HL-60 (cell line): Measurements from ENCODE around the gene ACACB.

ENCODE experiments used
- GABPA ChIP-seq: IDR thresholded peaks from 2 replicates; pipeline ENCODE4 v1.6.1; 2012; ENCODE audit warnings: low read depth
- POLR2AphosphoS5 ChIP-seq: IDR thresholded peaks from 2 replicates; pipeline ENCODE4 v1.6.1; 2012; ENCODE audit warnings: low read depth
- SPI1 ChIP-seq: IDR thresholded peaks from 2 replicates; pipeline ENCODE4 v1.6.1; 2012; ENCODE audit warnings: low read depth, mild to moderate bottlenecking, borderline replicate concordance
- TF ChIP-seq, protein P1 (sequence below): IDR thresholded peaks from one replicate; pipeline ENCODE4 v1.5.1; 2011; ENCODE audit warnings: low read length, control low read depth, inconsistent platforms; ENCODE audit not compliant: insufficient read depth
- TF ChIP-seq, protein P2 (sequence below): IDR thresholded peaks from 2 replicates; pipeline ENCODE4 v1.6.1; 2012; ENCODE audit warnings: low read depth; ENCODE audit not compliant: insufficient replicate concordance

DNA sequence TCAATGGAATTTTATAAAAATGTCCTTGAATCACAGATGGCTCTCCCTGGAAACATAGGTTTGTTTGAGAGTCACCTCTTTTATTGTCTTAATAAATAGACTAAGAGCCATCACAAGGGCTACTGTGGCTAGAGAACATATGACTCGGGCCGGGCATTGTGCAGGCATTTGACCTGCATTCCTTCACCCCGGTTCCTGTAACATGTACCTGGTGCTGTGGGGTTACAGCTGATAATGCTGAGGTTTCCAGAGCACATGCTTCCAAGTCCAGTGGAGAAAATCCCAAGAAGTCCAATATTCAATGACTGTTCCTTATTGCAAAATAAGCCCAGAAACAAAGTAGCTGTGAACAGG lies 1.0 kb upstream of the ACACB start:
- TF ChIP-seq, protein P1, sequence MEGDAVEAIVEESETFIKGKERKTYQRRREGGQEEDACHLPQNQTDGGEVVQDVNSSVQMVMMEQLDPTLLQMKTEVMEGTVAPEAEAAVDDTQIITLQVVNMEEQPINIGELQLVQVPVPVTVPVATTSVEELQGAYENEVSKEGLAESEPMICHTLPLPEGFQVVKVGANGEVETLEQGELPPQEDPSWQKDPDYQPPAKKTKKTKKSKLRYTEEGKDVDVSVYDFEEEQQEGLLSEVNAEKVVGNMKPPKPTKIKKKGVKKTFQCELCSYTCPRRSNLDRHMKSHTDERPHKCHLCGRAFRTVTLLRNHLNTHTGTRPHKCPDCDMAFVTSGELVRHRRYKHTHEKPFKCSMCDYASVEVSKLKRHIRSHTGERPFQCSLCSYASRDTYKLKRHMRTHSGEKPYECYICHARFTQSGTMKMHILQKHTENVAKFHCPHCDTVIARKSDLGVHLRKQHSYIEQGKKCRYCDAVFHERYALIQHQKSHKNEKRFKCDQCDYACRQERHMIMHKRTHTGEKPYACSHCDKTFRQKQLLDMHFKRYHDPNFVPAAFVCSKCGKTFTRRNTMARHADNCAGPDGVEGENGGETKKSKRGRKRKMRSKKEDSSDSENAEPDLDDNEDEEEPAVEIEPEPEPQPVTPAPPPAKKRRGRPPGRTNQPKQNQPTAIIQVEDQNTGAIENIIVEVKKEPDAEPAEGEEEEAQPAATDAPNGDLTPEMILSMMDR: no peak
- TF ChIP-seq POLR2AphosphoS5 (no peak), GABPA (no peak), SPI1 (no peak)
- TF ChIP-seq, protein P2, sequence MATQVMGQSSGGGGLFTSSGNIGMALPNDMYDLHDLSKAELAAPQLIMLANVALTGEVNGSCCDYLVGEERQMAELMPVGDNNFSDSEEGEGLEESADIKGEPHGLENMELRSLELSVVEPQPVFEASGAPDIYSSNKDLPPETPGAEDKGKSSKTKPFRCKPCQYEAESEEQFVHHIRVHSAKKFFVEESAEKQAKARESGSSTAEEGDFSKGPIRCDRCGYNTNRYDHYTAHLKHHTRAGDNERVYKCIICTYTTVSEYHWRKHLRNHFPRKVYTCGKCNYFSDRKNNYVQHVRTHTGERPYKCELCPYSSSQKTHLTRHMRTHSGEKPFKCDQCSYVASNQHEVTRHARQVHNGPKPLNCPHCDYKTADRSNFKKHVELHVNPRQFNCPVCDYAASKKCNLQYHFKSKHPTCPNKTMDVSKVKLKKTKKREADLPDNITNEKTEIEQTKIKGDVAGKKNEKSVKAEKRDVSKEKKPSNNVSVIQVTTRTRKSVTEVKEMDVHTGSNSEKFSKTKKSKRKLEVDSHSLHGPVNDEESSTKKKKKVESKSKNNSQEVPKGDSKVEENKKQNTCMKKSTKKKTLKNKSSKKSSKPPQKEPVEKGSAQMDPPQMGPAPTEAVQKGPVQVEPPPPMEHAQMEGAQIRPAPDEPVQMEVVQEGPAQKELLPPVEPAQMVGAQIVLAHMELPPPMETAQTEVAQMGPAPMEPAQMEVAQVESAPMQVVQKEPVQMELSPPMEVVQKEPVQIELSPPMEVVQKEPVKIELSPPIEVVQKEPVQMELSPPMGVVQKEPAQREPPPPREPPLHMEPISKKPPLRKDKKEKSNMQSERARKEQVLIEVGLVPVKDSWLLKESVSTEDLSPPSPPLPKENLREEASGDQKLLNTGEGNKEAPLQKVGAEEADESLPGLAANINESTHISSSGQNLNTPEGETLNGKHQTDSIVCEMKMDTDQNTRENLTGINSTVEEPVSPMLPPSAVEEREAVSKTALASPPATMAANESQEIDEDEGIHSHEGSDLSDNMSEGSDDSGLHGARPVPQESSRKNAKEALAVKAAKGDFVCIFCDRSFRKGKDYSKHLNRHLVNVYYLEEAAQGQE: no peak
